Upper lobe of left lung (tissue), 4 donors: ENCODE results near the gene GATAD2B.

Experiments
- CTCF ChIP-seq, 6 experiments: fragments of 450-650 bp in 4 of 6; fragments of 200-600 bp in 2 of 6; sonication (generic) in 2 of 6; IDR thresholded peaks; one replicate each; pipeline ENCODE4 v1.5.1; 2016 to 2019; ENCODE audit warnings: antibody characterized with exemption in 6 of 6
- POLR2A ChIP-seq, 4 donors: fragments of 450-650 bp; IDR thresholded peaks; one replicate each; pipeline ENCODE4 v1.5.1; 2016 to 2017; ENCODE audit warnings: antibody characterized with exemption in 4 of 4, mild to moderate bottlenecking in 2 of 4
- POLR2AphosphoS5 ChIP-seq, 2 donors: sonication (generic); formaldehyde crosslinking; IDR thresholded peaks; one replicate each; pipeline ENCODE4 v1.5.1; 2017; ENCODE audit warnings: antibody characterized with exemption in 2 of 2

DNA sequence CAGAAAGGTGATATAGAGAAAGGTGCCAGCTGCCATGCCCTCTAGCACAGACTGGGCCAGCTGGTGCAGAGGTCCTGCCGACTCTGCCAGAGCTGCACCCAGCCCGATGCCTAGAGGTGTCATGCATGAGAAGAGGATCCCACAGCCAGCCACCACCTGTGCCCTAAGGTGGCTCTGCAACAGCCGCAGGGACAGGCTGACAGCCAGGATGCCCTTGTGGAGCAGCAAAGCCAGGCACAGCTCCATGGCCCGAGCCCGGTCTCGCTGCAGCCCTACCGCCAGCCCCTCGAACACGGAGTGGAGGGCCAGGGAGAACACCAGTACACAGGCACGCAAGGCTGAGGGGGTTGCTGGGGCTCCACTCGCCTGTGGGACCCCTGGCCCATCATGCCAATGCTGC is 37.4 kb upstream of the GATAD2B start:
- TF ChIP-seq POLR2A (IDR thresholded peaks at IDR 0.05) (no peak), POLR2AphosphoS5 (IDR thresholded peaks at IDR 0.05) (no peak), CTCF (IDR thresholded peaks at IDR 0.05) (no peak)
